ENCODE results near the gene RRP1B. TPM values are rescaled to one million over a fixed set of nuclear protein-coding genes. Genes with fewer than 3 reads are reported as not detected.

The RRP1B gene
- total and polyA plus RNA-seq, 9 of the 15 experiments (the other 6 are each of a cell fraction or from before 2014, with no cell fraction given), result 6.8 to 66.6 (median 41.9) TPM

DNA sequence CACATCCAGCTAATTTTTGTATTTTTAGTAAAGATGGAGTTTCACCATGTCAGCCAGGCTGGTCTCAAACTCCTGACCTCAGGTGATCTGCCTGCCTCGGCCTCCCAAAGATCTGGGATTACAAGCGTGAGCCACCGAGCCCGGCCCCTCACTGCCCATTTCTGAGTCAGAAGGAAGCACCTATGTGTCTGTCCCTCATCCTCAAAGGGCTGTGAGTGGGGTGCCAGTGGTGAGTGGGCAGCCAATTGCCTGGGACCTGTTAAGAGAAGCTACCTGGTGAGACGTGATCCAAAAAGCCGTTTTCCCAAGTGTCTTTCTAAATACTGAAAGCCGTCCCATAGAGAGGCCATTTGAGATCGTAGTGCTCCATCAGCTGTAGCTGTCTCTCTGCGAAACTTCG is 32.4 kb downstream of the RRP1B start:
- Histone ChIP-seq H3K9me3 (replicated peaks; ENCODE audit: control insufficient read depth, insufficient read depth, low read depth, low read length) (no peaks in the 10 kb centered on the region), H3K36me3 (ENCODE audit: control insufficient read depth, insufficient read depth, low read length) (peaks cover 97% of the 10 kb centered on the region), H3K79me2 (ENCODE audit: control insufficient read depth, insufficient read depth, low read length) (no peaks in the 10 kb centered on the region), H3K4me1 (replicated peaks in 1 of 2; ENCODE audit: control insufficient read depth in 2 of 2, insufficient read depth in 2 of 2, low read length in 2 of 2) (peaks cover 0 to 24% of the 10 kb centered on the region in 2 experiments; a peak in 1 of 5 replicates), H3K9me1 (ENCODE audit: control insufficient read depth, insufficient read depth, low read length) (no peaks in the 10 kb centered on the region), H3K27ac (ENCODE audit: extremely low read depth, low read depth, low read length) (no peak overlapping the region), H3K9ac (ENCODE audit: insufficient read depth in 1 of 2, low read depth in 2 of 2, low read length in 2 of 2) (no peak overlapping the region), H3K27me3 (ENCODE audit: control insufficient read depth in 2 of 2, insufficient read depth in 2 of 2, low read length in 2 of 2) (no peaks in the 10 kb centered on the region), H3K4me3 (no peak overlapping the region), H3K4me2 (ENCODE audit: insufficient read depth, low read length) (no peak overlapping the region), H2AFZ (ENCODE audit: low read depth, low read length) (no peak overlapping the region), H4K20me1 (replicated peaks; ENCODE audit: control insufficient read depth, insufficient read depth, low read length) (no peaks in the 10 kb centered on the region)
- BruUV-seq (replicated peaks), result no TSS peak
- FAIRE-seq (no peak), DNase-seq (ENCODE audit: extremely low read depth in 1 of 4, low spot score in 3 of 4) (no peak), ATAC-seq (no peak)
- POLR2A ChIA-PET, result interaction anchor here (0.6 to 1.1 kb wide), 2 partner anchors 134 to 281 kb away, joined by 3 read pairs; no protein-coding TSS in a partner anchor
- in situ Hi-C loops (cut with MboI) (no loop called here), intact Hi-C loops (cut with micrococcal nuclease) (no loop called here)
- CTCF ChIA-PET (ENCODE audit: low intra/inter-chr PET ratio), result no interaction called here
- TF ChIP-seq ZNF41 (CRISPR knock-in tag; conservative IDR thresholded peaks at IDR 0.05), result no peak
- TF ChIP-seq POLR2B (IDR thresholded peaks at IDR 0.05; ENCODE audit: low read depth, partially characterized antibody), result no peak
- TF ChIP-seq CHCHD3 (CRISPR knock-in tag; IDR thresholded peaks at IDR 0.05), result no peak
- TF ChIP-seq, protein P1, sequence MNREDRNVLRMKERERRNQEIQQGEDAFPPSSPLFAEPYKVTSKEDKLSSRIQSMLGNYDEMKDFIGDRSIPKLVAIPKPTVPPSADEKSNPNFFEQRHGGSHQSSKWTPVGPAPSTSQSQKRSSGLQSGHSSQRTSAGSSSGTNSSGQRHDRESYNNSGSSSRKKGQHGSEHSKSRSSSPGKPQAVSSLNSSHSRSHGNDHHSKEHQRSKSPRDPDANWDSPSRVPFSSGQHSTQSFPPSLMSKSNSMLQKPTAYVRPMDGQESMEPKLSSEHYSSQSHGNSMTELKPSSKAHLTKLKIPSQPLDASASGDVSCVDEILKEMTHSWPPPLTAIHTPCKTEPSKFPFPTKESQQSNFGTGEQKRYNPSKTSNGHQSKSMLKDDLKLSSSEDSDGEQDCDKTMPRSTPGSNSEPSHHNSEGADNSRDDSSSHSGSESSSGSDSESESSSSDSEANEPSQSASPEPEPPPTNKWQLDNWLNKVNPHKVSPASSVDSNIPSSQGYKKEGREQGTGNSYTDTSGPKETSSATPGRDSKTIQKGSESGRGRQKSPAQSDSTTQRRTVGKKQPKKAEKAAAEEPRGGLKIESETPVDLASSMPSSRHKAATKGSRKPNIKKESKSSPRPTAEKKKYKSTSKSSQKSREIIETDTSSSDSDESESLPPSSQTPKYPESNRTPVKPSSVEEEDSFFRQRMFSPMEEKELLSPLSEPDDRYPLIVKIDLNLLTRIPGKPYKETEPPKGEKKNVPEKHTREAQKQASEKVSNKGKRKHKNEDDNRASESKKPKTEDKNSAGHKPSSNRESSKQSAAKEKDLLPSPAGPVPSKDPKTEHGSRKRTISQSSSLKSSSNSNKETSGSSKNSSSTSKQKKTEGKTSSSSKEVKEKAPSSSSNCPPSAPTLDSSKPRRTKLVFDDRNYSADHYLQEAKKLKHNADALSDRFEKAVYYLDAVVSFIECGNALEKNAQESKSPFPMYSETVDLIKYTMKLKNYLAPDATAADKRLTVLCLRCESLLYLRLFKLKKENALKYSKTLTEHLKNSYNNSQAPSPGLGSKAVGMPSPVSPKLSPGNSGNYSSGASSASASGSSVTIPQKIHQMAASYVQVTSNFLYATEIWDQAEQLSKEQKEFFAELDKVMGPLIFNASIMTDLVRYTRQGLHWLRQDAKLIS (CRISPR knock-in tag; IDR thresholded peaks at IDR 0.05), result no peak
- TF ChIP-seq, protein P2, sequence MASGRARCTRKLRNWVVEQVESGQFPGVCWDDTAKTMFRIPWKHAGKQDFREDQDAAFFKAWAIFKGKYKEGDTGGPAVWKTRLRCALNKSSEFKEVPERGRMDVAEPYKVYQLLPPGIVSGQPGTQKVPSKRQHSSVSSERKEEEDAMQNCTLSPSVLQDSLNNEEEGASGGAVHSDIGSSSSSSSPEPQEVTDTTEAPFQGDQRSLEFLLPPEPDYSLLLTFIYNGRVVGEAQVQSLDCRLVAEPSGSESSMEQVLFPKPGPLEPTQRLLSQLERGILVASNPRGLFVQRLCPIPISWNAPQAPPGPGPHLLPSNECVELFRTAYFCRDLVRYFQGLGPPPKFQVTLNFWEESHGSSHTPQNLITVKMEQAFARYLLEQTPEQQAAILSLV (tag; IDR thresholded peaks at IDR 0.05), result no peak
- no peak for TF ChIP-seq ZNF121 (CRISPR knock-in tag; conservative IDR thresholded peaks at IDR 0.05)
- TF ChIP-seq POLR2A (conservative IDR thresholded peaks at IDR 0.05), result no peak
- TF ChIP-seq, protein P3, sequence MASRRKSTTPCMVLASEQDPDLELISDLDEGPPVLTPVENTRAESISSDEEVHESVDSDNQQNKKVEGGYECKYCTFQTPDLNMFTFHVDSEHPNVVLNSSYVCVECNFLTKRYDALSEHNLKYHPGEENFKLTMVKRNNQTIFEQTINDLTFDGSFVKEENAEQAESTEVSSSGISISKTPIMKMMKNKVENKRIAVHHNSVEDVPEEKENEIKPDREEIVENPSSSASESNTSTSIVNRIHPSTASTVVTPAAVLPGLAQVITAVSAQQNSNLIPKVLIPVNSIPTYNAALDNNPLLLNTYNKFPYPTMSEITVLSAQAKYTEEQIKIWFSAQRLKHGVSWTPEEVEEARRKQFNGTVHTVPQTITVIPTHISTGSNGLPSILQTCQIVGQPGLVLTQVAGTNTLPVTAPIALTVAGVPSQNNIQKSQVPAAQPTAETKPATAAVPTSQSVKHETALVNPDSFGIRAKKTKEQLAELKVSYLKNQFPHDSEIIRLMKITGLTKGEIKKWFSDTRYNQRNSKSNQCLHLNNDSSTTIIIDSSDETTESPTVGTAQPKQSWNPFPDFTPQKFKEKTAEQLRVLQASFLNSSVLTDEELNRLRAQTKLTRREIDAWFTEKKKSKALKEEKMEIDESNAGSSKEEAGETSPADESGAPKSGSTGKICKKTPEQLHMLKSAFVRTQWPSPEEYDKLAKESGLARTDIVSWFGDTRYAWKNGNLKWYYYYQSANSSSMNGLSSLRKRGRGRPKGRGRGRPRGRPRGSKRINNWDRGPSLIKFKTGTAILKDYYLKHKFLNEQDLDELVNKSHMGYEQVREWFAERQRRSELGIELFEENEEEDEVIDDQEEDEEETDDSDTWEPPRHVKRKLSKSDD (conservative IDR thresholded peaks at IDR 0.05; ENCODE audit: low read length), result no peak
- no peak for TF ChIP-seq CBFA2T3 (IDR thresholded peaks at IDR 0.05)
- TF ChIP-seq MECOM (CRISPR knock-in tag; IDR thresholded peaks at IDR 0.05), result no peak
- no peak for TF ChIP-seq ZNF3 (CRISPR knock-in tag; IDR thresholded peaks at IDR 0.05)
- TF ChIP-seq ELF1 (tag; IDR thresholded peaks at IDR 0.05), result no peak
- no peak for TF ChIP-seq BMI1 (IDR thresholded peaks at IDR 0.05; ENCODE audit: low read length)
- no peak for TF ChIP-seq KLF16 (IDR thresholded peaks at IDR 0.05)
- TF ChIP-seq ZNF263 (CRISPR knock-in tag; IDR thresholded peaks at IDR 0.05; ENCODE audit: borderline replicate concordance), result no peak
- TF ChIP-seq ZNF134 (CRISPR knock-in tag; conservative IDR thresholded peaks at IDR 0.05), result no peak
- TF ChIP-seq RUNX1 (IDR thresholded peaks at IDR 0.05; ENCODE audit: low read depth), result no peak
- TF ChIP-seq ZNF76 (CRISPR knock-in tag; IDR thresholded peaks at IDR 0.05; ENCODE audit: borderline replicate concordance), result no peak
- WGBS (ENCODE audit: insufficient coverage, low coverage, missing lambda C conversion rate), result 93% methylated on average over 8 of the region's 10 CpGs

All from K562 (cell line).